H1 (cell line): Measurements from ENCODE around the gene NUDT11. TPM values are rescaled to one million over a fixed set of nuclear protein-coding genes. Genes with fewer than 3 reads are reported as not detected.

Experiments
- CTCF ChIA-PET: fragments of 300-600 bp; sonication (Branson Sonifier 250); formaldehyde crosslinking; loops from one replicate; lab custom pipeline; 2021; ENCODE audit not compliant: partially characterized antibody; lab: Charles Lee
- POLR2A ChIA-PET: fragments of 300-600 bp; sonication (Branson Sonifier 250); formaldehyde crosslinking; loops from one replicate; lab custom pipeline; 2021; ENCODE audit warnings: inconsistent platforms; ENCODE audit not compliant: partially characterized antibody; lab: Charles Lee
- DNase-seq, 2 experiments: peaks; one replicate each; pipeline versions ENCODE4 v3.0.0 to v3.0.0-alpha.2; 2010 to 2022; ENCODE audit warnings: low spot score in 2 of 2, low read depth in 1 of 2, mixed read lengths in 1 of 2
- FAIRE-seq: peaks from 2 replicates; lab custom pipeline; 2011; peaks lifted over from hg19 to GRCh38; lab: Jason Lieb, UNC
- H2AFZ ChIP-seq: 2 replicates; pipeline ENCODE4 v1.8.1; 2012; ENCODE audit warnings: low read length, inconsistent platforms
- H2AK5ac ChIP-seq: 2 replicates; pipeline ENCODE4 v1.6.1; 2013; ENCODE audit warnings: low read depth, low read length
- H2BK120ac ChIP-seq: replicated peaks from 2 replicates; pipeline ENCODE3; 2013; ENCODE audit warnings: low read depth, low read length, inconsistent platforms
- H2BK12ac ChIP-seq: 2 replicates; pipeline ENCODE4 v1.6.1; 2013; ENCODE audit warnings: low read depth, low read length
- H2BK15ac ChIP-seq: 2 replicates; pipeline ENCODE4 v1.6.1; 2013; ENCODE audit warnings: low read length
- H2BK20ac ChIP-seq: 2 replicates; pipeline ENCODE4 v1.6.1; 2013; ENCODE audit warnings: low read length
- H2BK5ac ChIP-seq: 2 replicates; pipeline ENCODE4 v1.6.1; 2013; ENCODE audit warnings: low read depth, low read length
- H3K14ac ChIP-seq: 2 replicates; pipeline ENCODE4 v1.6.1; 2013; ENCODE audit warnings: inconsistent platforms; ENCODE audit not compliant: insufficient read length
- H3K18ac ChIP-seq: 2 replicates; pipeline ENCODE4 v1.6.1; 2013; ENCODE audit warnings: low read length; ENCODE audit errors: extremely low read depth
- H3K23ac ChIP-seq: 2 replicates; pipeline ENCODE4 v1.6.1; 2013; ENCODE audit warnings: inconsistent platforms; ENCODE audit not compliant: insufficient read length
- H3K23me2 ChIP-seq: 2 replicates; pipeline ENCODE4 v1.6.1; 2013; ENCODE audit warnings: low read depth, low read length
- H3K27ac ChIP-seq: 2 replicates; pipeline ENCODE4 v1.6.1; 2011; ENCODE audit warnings: low read depth, low read length, inconsistent platforms
- H3K27me3 ChIP-seq, 4 experiments: replicated peaks in 1 of 4; 1 replicate in 1 of 4; 2 replicates in 3 of 4; pipeline versions ENCODE4 v1.6.1 to v1.8.1; 2011 to 2013; ENCODE audit warnings: low read length in 3 of 4, mild to moderate bottlenecking in 3 of 4, inconsistent platforms in 2 of 4, mixed read lengths in 2 of 4, moderate library complexity in 1 of 4; ENCODE audit not compliant: control insufficient read depth in 3 of 4, insufficient read depth in 3 of 4; ENCODE audit errors: extremely low read depth in 1 of 4
- H3K36me3 ChIP-seq, 4 experiments: 2 replicates each; pipeline versions ENCODE4 v1.6.1 to v1.8.1; 2011 to 2013; ENCODE audit warnings: mild to moderate bottlenecking in 4 of 4, low read length in 3 of 4, moderate library complexity in 2 of 4, control low read depth in 1 of 4, inconsistent platforms in 1 of 4; ENCODE audit not compliant: insufficient read depth in 4 of 4, control insufficient read depth in 2 of 4
- H3K4ac ChIP-seq: replicated peaks from 2 replicates; pipeline ENCODE3; 2013; ENCODE audit warnings: low read length, low read depth, mixed read lengths, inconsistent platforms; ENCODE audit not compliant: insufficient read length
- H3K4me1 ChIP-seq, 4 experiments: replicated peaks in 1 of 4; 1 replicate in 1 of 4; 2 replicates in 3 of 4; pipeline versions ENCODE4 v1.6.1 to v1.8.1; 2011 to 2013; ENCODE audit warnings: low read length in 3 of 4, inconsistent platforms in 2 of 4, mixed read lengths in 1 of 4; ENCODE audit not compliant: insufficient read depth in 4 of 4, control insufficient read depth in 3 of 4
- H3K4me2 ChIP-seq, 2 experiments: 2 replicates each; pipeline versions ENCODE4 v1.6.1 to v1.8.1; 2011 to 2013; ENCODE audit warnings: low read depth in 2 of 2, low read length in 2 of 2, control low read depth in 1 of 2, inconsistent platforms in 1 of 2, mild to moderate bottlenecking in 1 of 2; ENCODE audit not compliant: insufficient read depth in 1 of 2
- H3K4me3 ChIP-seq, 4 experiments: fragments of 200-600, 300-600 bp in 1 of 4; sonication (generic), shearing (Covaris generic), sonication (Bioruptor Twin) in 1 of 4; 2 replicates each; pipeline versions ENCODE4 v1.5.1 to v1.8.1; 2011 to 2016; ENCODE audit warnings: low read length in 4 of 4, low read depth in 3 of 4, control low read depth in 2 of 4, inconsistent platforms in 2 of 4, mild to moderate bottlenecking in 2 of 4, mixed read lengths in 1 of 4, moderate library complexity in 1 of 4; ENCODE audit not compliant: insufficient read depth in 2 of 4; ENCODE audit errors: extremely low read depth in 1 of 4
- H3K56ac ChIP-seq: replicated peaks from 2 replicates; pipeline ENCODE3; 2013; ENCODE audit warnings: low read depth, mild to moderate bottlenecking, mixed read lengths, low read length, inconsistent platforms; ENCODE audit not compliant: insufficient read length
- H3K79me1 ChIP-seq: 2 replicates; pipeline ENCODE4 v1.6.1; 2013; ENCODE audit warnings: low read depth, low read length, control low read depth
- H3K79me2 ChIP-seq, 2 experiments: 2 replicates each; pipeline versions ENCODE4 v1.6.1 to v1.8.1; 2012 to 2013; ENCODE audit warnings: low read length in 2 of 2, mild to moderate bottlenecking in 2 of 2, inconsistent platforms in 1 of 2; ENCODE audit not compliant: insufficient read depth in 2 of 2, control insufficient read depth in 1 of 2
- H3K9ac ChIP-seq, 4 experiments: replicated peaks in 1 of 4; 1 replicate in 1 of 4; 2 replicates in 3 of 4; pipeline versions ENCODE4 v1.6.1 to v1.8.1; 2011 to 2013; ENCODE audit warnings: low read depth in 3 of 4, low read length in 3 of 4, control low read depth in 2 of 4, mild to moderate bottlenecking in 2 of 4, moderate library complexity in 2 of 4, inconsistent platforms in 1 of 4; ENCODE audit errors: extremely low read depth in 1 of 4
- H3K9me3 ChIP-seq, 2 experiments: 2 replicates each; pipeline versions ENCODE4 v1.6.1 to v1.8.1; 2012 to 2013; ENCODE audit warnings: mild to moderate bottlenecking in 2 of 2, moderate library complexity in 2 of 2, control low read depth in 1 of 2, inconsistent platforms in 1 of 2, low read depth in 1 of 2, low read length in 1 of 2, mixed read lengths in 1 of 2; ENCODE audit not compliant: insufficient read depth in 2 of 2
- H4K20me1 ChIP-seq, 2 experiments: replicated peaks in 1 of 2; 2 replicates each; pipeline versions ENCODE3 to v1.8.1; 2011 to 2013; ENCODE audit warnings: inconsistent platforms in 2 of 2, low read length in 2 of 2, mild to moderate bottlenecking in 1 of 2; ENCODE audit not compliant: insufficient read depth in 2 of 2, control insufficient read depth in 1 of 2
- H4K5ac ChIP-seq: 2 replicates; pipeline ENCODE4 v1.6.1; 2013; ENCODE audit warnings: low read length, low read depth, mixed read lengths, inconsistent platforms; ENCODE audit not compliant: insufficient read length
- H4K8ac ChIP-seq: 2 replicates; pipeline ENCODE4 v1.8.0; 2013; ENCODE audit warnings: mild to moderate bottlenecking, moderate library complexity, low read length, inconsistent platforms; ENCODE audit not compliant: insufficient read depth; ENCODE audit errors: extremely low read depth
- H4K91ac ChIP-seq: replicated peaks from 2 replicates; pipeline ENCODE3; 2013; ENCODE audit warnings: low read length, mixed read lengths, inconsistent platforms; ENCODE audit not compliant: insufficient read length
- CEBPB ChIP-seq: IDR thresholded peaks from 2 replicates; pipeline ENCODE4 v1.6.1; 2012; ENCODE audit warnings: low read depth, low read length
- CTBP2 ChIP-seq: IDR thresholded peaks from 2 replicates; pipeline ENCODE4 v1.7.0; 2011; ENCODE audit warnings: borderline replicate concordance, mild to moderate bottlenecking, moderate library complexity, mixed read lengths, low read length; ENCODE audit not compliant: insufficient read depth, insufficient read length
- USF2 ChIP-seq: IDR thresholded peaks from 2 replicates; pipeline ENCODE4 v1.6.1; 2011; ENCODE audit warnings: low read length, improper control_type of control experiment
- WGBS, 2 experiments: shearing (Covaris generic) in 1 of 2; methylation state at CpG; one replicate each; pipeline versions ENCODE4 v1.1.6 to v1.1.7; 2013 to 2015; ENCODE audit warnings: low lambda C conversion rate in 2 of 2, mixed read lengths in 2 of 2, inconsistent platforms in 1 of 2, low coverage in 1 of 2, missing lambda C conversion rate in 1 of 2; ENCODE audit not compliant: insufficient replicate concordance in 2 of 2, insufficient coverage in 1 of 2, insufficient read length in 1 of 2; ENCODE audit errors: extremely low coverage in 1 of 2, missing lambda C conversion rate in 1 of 2; 5-methylcytosine and 5-hydroxymethylcytosine counted together
- polyA plus RNA-seq, 7 experiments: library from polyadenylated mRNA; depleted of rRNA in 3 of 7; stranded (reverse) in 5 of 7; unstranded in 2 of 7; fragments of >200 nt in 5 of 7; fragments of 200-250 nt in 2 of 7; gene quantifications; 1 replicate in 5 of 7; 2 replicates in 1 of 7; 4 replicates in 1 of 7; pipeline versions ENCODE4 v1.2.1 to v1.2.3, GENCODE V29; 2011 to 2013; ENCODE audit warnings: missing spikeins in 2 of 7, mixed read lengths in 2 of 7
- total RNA-seq: library from RNA; stranded (reverse); fragmentation: NEBNext Ultra II Directional; extraction: Animal tissue kit (Norgen Biotek cat#: 25700); gene quantifications from 2 replicates; pipeline ENCODE4 v1.2.1, GENCODE V29; 2021

Gene NUDT11
- total and polyA plus RNA-seq, 2 of the 8 experiments (the other 6 are each of a cell fraction or from before 2014, with no cell fraction given) = 31.3 to 37.6 TPM

- Histone ChIP-seq H3K4me3 (no peak overlapping the region), H2BK5ac (no peak overlapping the region), H4K91ac (no peak overlapping the region), H3K56ac (no peak overlapping the region), H3K23me2 (no peaks in the 10 kb centered on the region), H4K5ac (no peak overlapping the region), H3K14ac (no peak overlapping the region), H2BK120ac (no peak overlapping the region), H3K9me3 (no peaks in the 10 kb centered on the region), H4K20me1 (no peaks in the 10 kb centered on the region), H3K79me1 (no peaks in the 10 kb centered on the region), H3K18ac (no peak overlapping the region), H2BK12ac (no peak overlapping the region), H3K27me3 (no peaks in the 10 kb centered on the region), H2AFZ (no peak overlapping the region), H3K23ac (no peak overlapping the region), H3K4me1 (no peaks in the 10 kb centered on the region), H4K8ac (no peak overlapping the region), H2AK5ac (no peak overlapping the region), H3K4me2 (no peak overlapping the region), H3K36me3 (no peaks in the 10 kb centered on the region), H2BK20ac (no peak overlapping the region), H3K4ac (no peak overlapping the region), H3K27ac (no peak overlapping the region), H3K9ac (no peak overlapping the region), H3K79me2 (no peaks in the 10 kb centered on the region), H2BK15ac (no peak overlapping the region)
- DNase-seq (no peak), FAIRE-seq (no peak)
- 84% methylated on average over 2 of the region's 3 CpGs; no CpG with 5 or more reads in 1 of the 2 experiments for WGBS, 2 experiments
- POLR2A ChIA-PET = no interaction called here
- CTCF ChIA-PET = no interaction called here
- no peak for TF ChIP-seq USF2
- no peak for TF ChIP-seq CEBPB
- TF ChIP-seq CTBP2 = no peak
Observed at GRCh38 chrX:51507551-51507950, 11.2 kb upstream of the NUDT11 start.
